ENCODE results near the gene TEX261.
"Not testable (repeated sequence)": the region's sequence is repeated elsewhere in the genome, so short reads cannot be mapped to it uniquely, and the experiment has no call there.

Gene TEX261

DNA sequence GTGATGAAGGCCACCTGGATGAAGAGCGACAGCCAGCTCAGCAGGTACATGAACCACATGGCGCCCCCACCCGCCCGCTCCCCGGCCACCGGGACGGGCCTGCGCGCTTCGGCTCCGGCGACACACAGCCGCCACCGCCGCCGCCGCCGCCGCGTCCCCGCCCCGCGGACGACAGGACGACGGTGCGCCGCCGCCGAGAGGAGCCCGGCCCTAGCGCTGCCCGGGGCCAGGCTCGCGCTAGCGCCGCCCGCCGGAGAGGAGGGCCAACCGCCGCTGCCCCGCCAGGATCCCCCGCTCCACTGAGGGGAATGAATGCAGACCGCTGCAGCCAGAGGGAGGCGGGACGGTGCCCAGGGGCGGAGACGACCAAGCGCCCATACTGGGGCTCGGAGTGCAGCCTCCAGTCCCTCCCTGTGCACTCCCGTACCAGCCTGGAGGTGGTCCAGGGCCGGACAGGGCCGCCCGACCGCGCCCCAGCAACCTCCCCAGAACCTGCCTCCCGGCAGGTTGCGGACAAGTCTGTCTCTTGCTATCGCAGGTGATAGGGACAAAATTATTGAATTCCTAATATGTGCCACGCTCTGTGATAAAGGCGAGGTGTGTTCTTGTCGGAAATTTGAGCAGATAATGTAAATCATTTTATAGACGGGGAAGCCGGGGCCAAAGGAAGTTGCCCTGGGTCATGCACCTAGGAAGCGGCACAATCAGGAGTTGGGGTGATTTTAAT is at the start of gene TEX261:
Gene TEX261 (minus strand): TSS at position 175 of the 727 bp plus-strand sequence. CDS start 116 bp downstream, at position 59.
- peak; percentile 86 to 94 for DNase-seq

GRCh38 chr2:71043531-71044407 is 49.1 kb upstream of the TEX261 start:
- no peak for DNase-seq

- DNase-seq: no peak
Observed at GRCh38 chr2:71042287-71042686, 47.6 kb upstream of the TEX261 start.

- DNase-seq: not testable (repeated sequence)
Observed at GRCh38 chr2:71036296-71036695, 41.6 kb upstream of the TEX261 start.

- DNase-seq: peak; percentile 70 to 76
Observed at GRCh38 chr2:71023553-71024243, 29.0 kb upstream of the TEX261 start.

GRCh38 chr2:71021394-71021793 is 26.7 kb upstream of the TEX261 start:
- not testable (repeated sequence) for DNase-seq

DNA sequence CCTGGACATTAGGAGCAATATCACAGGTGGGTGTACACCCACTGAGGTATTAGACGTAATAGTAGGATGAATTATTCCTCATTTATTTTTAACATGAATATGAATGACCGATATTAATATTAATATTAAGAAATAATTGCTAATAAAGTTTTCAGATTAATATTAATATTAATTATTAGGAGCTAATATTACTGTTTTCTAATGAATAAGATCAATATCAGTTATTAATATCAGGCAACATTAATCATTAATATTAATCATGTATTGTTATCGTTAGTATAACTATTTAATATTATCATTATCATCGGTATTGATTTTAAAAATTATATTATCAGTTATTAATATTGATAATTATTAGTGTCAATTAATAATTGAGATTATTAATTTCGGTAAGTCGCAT is 25.3 kb upstream of the TEX261 start:
- not testable (repeated sequence) for DNase-seq

- DNase-seq: no peak
Observed at GRCh38 chr2:71018625-71019024, 24.0 kb upstream of the TEX261 start.

DNA sequence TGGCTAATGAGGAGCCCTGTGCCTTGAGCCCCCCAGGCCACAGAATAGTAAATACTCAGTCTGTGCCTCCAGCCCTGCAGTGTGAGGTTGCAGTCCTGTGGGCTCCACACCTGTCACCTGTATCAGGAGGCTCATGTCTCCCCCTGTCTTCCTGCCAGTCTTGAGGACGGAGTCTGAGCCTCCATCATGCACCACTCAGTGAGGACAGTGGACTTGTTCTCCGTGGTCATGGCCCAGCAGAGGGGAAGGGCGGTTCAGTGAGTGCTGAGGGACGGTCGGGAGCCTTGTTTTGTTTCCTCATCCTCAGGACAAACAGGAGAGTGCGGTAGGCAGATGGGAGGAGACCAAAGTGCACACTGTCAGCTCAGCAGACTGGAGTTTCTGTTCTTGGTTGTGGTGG is 17.1 kb upstream of the TEX261 start:
- not testable (repeated sequence) for DNase-seq

GRCh38 chr2:71008342-71008741 is 13.7 kb upstream of the TEX261 start:
- DNase-seq: no peak

DNA sequence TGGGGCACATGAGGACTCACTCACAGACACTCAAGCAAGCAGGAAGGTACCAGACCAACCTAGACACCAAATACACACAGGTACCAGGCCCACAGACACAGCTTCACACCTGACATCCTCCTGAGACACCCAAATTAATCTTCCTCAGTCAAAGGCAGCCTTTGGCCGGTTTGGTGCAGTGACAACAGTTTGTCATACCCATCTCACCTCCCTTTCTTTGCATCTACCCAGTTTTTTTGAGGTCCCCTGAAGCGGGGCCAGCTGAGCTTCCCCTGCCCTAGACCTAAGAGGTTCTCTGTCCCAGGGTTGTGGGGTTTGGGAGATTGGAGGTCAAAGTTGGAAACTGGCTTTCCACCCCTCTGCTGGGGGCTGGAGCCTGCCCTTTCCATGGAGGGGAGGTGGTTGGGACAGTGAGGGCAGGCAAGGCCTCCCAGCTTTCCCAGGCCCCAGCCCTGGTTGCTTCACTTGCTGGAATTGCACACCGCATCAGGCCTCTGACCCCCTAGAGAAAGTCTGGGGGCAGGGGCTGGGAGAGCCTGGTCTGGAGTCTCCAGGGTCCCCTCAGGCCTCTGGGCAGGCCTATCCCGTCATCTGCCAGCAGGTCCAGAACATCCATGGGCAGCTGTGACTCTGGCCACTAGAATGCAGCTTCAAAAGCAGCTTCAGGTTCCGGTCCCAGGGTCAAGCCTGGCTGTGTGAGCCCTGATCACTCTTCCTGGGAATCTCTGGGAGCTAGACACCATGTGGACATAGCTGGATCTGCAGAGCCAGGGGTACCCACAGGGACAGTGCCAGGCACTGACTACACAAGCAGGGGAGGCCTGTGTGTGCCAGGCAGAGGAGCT is 12.5 kb upstream of the TEX261 start:
- no peak for DNase-seq

DNA sequence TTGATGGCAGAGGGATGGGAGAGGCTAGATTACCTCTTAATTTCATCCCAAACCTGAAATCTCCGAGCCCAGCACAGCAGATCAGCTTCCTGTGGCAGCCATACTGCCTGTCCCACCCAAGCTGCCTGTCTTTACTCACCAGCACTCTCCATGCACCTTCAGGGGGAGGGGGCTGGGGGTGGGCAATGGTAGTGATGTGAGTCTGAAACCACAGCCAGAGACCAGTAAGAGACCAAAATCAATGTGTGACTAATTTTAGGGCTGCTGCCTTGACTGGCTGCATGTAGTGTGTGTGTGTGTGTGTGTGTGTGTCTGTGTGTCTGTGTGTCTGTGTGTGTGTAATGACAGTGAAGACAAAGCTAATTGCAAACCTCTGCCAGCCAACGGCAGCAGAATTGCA is 11.7 kb upstream of the TEX261 start:
- no peak for DNase-seq

DNA sequence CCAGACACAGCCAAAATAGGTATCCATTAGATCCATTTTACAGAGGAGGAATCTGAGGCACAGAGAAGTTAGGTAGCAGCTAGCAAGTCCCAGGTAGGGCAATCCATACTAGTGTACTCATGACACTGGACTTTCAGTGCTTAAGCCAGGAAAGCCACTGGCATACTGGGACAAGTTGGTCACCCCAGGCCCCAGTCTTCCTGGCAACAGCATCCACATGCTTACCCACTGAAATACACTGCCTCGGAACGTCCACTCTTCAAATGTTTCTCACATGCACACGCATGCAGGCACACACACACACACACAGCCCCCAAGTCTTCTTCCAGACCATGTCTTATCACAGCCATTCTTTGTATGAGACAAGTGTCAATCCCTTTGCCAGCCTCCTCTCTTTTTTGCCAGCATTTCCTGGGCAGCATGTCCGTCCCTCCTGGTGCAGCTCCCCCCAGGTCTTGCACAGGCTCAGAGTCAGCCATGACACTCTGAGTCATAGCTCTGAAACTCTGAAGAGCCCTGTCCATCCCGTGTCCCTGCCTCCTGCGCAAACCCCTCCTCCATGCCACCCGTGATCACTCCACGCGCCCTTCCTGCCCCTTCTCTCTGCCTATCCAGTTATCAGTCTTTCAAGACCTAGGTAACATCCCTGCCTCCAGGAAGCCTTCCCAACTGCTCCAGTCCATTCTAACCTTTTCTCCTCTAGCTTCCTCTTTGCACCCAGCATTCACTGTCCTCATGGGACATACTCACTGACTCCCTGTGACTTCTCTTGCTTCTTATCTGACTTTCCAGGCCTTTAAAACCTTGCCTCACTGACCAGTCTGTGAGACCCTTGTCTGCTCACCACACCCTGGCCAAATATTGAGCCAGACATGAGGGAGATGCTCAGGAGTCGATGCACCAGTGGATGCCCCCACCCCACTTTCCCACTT is 10.9 kb upstream of the TEX261 start:
- DNase-seq: no peak

- no peak for DNase-seq
Observed at GRCh38 chr2:71004857-71005256, 10.2 kb upstream of the TEX261 start.

GRCh38 chr2:71003966-71004755 is 9.5 kb upstream of the TEX261 start:
- DNase-seq: no peak

DNA sequence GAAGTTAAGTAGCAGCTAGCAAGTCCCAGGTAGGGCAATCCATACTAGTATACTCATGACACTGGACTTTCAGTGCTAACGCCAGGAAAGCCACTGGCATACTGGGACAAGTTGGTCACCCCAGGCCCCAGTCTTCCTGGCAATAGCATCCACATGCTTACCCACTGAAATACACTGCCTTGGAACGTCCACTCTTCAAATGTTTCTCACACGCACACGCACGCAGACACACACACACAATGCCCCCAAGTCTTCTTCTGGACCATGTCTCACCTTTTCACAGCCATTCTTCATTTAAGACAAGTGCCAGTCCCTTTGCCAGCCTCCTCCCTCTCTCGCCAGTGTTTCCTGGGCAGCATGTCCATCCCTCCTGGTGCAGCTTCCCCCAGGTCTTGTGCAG is 8.7 kb upstream of the TEX261 start:
- no peak for DNase-seq

GRCh38 chr2:71001981-71002570 is 7.4 kb upstream of the TEX261 start:
- no peak for DNase-seq

- no peak for DNase-seq
Observed at GRCh38 chr2:71001592-71001927, 6.9 kb upstream of the TEX261 start.

- DNase-seq: peak; percentile 80 to 84
Observed at GRCh38 chr2:71000780-71001591, 6.3 kb upstream of the TEX261 start.
